B cell (primary cell): ENCODE data around the gene THAP4.

ENCODE experiments used
- CTCF ChIP-seq: fragments of 200-600 bp; IDR thresholded peaks from one replicate; pipeline ENCODE4 v1.8.0; 2022; ENCODE audit warnings: antibody characterized with exemption, mild to moderate bottlenecking
- EZH2 ChIP-seq: IDR thresholded peaks from 2 replicates; pipeline ENCODE4 v1.6.1; 2012; ENCODE audit warnings: borderline replicate concordance, low read depth, mild to moderate bottlenecking, moderate library complexity, low read length; ENCODE audit not compliant: insufficient read depth, poor library complexity, severe bottlenecking

- TF ChIP-seq CTCF (no peak), EZH2 (no peak)
These were observed 64.9 kb downstream of the THAP4 start for GRCh38 chr2:241571821-241572620.
